ENCODE data around the gene XPO5. TPM values are rescaled to one million over a fixed set of nuclear protein-coding genes. Genes with fewer than 3 reads are reported as not detected.
"Not testable (repeated sequence)": the region's sequence is repeated elsewhere in the genome, so short reads cannot be mapped to it uniquely, and the experiment has no call there.

XPO5 gene
- total RNA-seq, 6 experiments from 2014 or later, result 30.5 to 41.1 (median 35.6) TPM

DNA sequence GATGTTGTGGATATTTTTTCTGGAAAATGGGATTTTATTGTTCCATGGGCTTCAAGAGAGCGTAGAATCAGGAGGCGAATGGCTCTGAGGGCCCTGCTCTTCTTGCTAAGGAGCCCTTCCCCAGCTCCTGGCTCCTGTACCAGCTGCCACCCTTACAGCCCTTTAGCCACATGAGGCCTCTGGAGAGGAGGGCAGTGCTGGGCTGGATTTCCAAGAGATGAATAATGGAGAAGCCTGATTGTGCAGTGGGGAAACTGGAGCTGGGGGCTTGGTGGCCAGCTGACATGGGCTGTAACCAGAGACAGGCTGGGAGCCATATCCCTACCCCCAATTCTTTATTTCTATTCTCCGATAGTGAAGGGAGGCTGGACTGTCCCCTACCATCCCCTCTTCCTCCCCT lies 74.9 kb downstream of the XPO5 start:
- Mint-ChIP-seq H3K9me3 (no peaks in the 10 kb centered on the region), H3K36me3 (ENCODE audit: low read depth) (peaks cover 13% of the 10 kb centered on the region; the same call in 1 of the 2 replicates), H3K27me3 (ENCODE audit: insufficient read depth) (no peaks in the 10 kb centered on the region; the same call in none of the 2 replicates), H3K4me3 (no peak overlapping the region), H3K27ac (no peak overlapping the region), H3K4me1 (ENCODE audit: low read depth) (peaks cover 17% of the 10 kb centered on the region)
- TF ChIP-seq, protein P1, sequence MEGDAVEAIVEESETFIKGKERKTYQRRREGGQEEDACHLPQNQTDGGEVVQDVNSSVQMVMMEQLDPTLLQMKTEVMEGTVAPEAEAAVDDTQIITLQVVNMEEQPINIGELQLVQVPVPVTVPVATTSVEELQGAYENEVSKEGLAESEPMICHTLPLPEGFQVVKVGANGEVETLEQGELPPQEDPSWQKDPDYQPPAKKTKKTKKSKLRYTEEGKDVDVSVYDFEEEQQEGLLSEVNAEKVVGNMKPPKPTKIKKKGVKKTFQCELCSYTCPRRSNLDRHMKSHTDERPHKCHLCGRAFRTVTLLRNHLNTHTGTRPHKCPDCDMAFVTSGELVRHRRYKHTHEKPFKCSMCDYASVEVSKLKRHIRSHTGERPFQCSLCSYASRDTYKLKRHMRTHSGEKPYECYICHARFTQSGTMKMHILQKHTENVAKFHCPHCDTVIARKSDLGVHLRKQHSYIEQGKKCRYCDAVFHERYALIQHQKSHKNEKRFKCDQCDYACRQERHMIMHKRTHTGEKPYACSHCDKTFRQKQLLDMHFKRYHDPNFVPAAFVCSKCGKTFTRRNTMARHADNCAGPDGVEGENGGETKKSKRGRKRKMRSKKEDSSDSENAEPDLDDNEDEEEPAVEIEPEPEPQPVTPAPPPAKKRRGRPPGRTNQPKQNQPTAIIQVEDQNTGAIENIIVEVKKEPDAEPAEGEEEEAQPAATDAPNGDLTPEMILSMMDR (IDR thresholded peaks at IDR 0.05), result no peak
- DNase-seq, result no peak

DNA sequence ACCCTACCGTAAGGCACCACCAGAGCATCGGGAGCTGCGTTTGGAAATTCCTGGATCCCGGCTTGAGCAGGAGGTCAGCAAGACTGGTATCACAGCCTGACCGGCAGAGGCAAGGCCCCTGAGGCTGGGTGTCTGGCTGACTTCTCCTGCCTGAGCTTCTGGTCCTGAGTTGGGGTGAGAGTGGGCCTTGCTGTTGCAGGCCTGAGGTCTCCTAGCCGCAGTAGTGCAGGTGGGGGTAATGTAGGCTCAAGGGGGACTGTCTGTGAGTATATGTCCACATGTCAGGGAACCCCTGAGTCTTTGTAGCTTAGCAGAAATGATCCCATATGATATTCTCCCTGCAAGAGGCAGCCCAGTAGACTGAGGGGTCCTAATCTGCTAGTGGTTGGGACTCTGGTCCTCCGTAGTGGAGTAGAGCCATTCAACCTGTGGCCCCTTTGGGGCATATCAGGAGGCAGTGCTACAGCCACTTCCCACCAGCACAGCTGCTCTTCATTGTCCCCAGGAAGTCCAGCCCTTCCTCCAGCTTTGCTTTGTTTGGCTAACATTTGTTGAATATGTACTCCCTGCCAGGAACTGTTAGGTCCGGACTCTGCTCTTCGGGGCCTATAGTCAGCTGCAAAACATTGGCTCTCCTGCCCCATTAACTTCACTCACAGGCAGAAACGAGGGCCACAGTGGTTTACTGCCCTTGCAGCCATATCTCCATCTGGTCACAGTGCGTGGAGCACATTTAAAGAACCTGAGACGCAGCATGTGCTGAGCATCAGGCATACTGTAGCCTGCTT lies 76.6 kb downstream of the XPO5 start:
- TF ChIP-seq, protein P1 (IDR thresholded peaks at IDR 0.05), result no peak
- no peak overlapping the region for H3K4me3 Mint-ChIP-seq
- H3K4me1 Mint-ChIP-seq (ENCODE audit: low read depth), result peaks cover 34% of the 10 kb centered on the region
- no peaks in the 10 kb centered on the region for H3K9me3 Mint-ChIP-seq
- no peaks in the 10 kb centered on the region; the same call in none of the 2 replicates for H3K27me3 Mint-ChIP-seq (ENCODE audit: insufficient read depth)
- no peak overlapping the region for H3K27ac Mint-ChIP-seq
- H3K36me3 Mint-ChIP-seq (ENCODE audit: low read depth), result peaks cover 22% of the 10 kb centered on the region; the same call in 1 of the 2 replicates
- DNase-seq, result no peak

DNA sequence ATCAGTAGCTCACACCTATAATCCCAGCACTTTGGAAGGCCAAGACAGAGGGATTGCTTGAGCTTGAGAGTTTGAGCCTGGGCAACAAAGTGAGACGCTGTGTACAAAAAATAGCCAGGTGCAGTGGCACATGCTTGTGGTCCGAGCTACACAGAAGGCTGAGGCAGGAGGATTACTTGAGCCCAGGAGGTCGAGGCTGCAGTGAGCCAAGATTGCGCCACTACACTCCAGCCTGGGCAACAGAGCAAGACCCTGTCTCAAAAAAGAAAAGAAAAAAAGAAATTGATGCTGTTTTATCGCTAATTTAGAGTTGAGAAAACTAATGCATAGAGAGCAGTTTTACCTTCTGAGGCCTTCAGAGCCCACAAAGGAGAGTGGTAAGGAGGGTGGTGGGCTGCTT lies 77.5 kb downstream of the XPO5 start:
- H3K27me3 Mint-ChIP-seq (ENCODE audit: insufficient read depth); H3K9me3 Mint-ChIP-seq; H3K27ac Mint-ChIP-seq; H3K4me3 Mint-ChIP-seq; DNase-seq: not testable (repeated sequence)
- peaks cover 22% of the 10 kb centered on the region; the same call in 1 of the 2 replicates for H3K36me3 Mint-ChIP-seq (ENCODE audit: low read depth)
- H3K4me1 Mint-ChIP-seq (ENCODE audit: low read depth), result peaks cover 43% of the 10 kb centered on the region

DNA sequence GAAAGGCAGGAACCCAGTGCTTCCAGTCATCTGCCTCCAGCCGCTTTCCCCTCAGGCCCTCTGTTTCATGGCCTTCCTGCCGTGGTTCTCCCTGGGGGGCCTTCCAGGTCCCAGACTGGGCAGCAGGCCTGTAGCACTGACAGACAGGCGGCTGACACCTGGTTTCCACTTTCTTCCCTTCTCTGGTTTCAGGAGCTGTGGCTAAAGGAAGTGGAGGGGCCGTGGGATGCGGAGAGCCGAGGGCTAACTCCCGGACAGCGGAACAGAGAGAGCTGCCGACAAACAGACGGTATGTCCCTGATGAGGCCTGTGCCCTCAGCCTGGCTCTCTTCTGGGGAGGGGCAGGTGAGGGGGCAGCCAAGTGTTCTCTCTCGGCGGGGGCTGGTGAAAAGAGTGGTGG lies 78.1 kb downstream of the XPO5 start:
- no peak for DNase-seq
- Mint-ChIP-seq H3K4me1 (ENCODE audit: low read depth) (peaks cover 49% of the 10 kb centered on the region), H3K27ac (peak overlapping the region; percentile 92; the same call in 1 of the 2 replicates), H3K27me3 (ENCODE audit: insufficient read depth) (no peaks in the 10 kb centered on the region; the same call in none of the 2 replicates), H3K36me3 (ENCODE audit: low read depth) (peaks cover 22% of the 10 kb centered on the region; the same call in 1 of the 2 replicates), H3K4me3 (no peak overlapping the region), H3K9me3 (no peaks in the 10 kb centered on the region)
- TF ChIP-seq, protein P1 (IDR thresholded peaks at IDR 0.05), result no peak

DNA sequence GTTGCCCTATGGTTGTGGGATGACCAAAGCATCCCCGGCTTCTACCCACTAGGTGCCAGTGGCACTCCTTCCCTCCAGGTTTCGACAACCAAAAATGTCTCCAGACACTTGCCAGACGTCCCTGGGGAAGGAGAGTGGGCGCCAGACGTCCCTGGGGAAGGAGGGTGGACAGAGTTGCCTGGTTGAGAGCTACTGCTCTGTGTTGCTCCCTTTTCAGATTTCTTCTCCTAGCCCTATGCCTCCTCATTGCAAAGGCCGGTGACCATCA lies 78.8 kb downstream of the XPO5 start:
- Mint-ChIP-seq H3K4me3 (peak overlapping the region; percentile 71), H3K4me1 (ENCODE audit: low read depth) (peaks cover 56% of the 10 kb centered on the region), H3K36me3 (ENCODE audit: low read depth) (peaks cover 22% of the 10 kb centered on the region; the same call in 1 of the 2 replicates), H3K27ac (peak overlapping the region; percentile 92), H3K27me3 (ENCODE audit: insufficient read depth) (no peaks in the 10 kb centered on the region; the same call in none of the 2 replicates), H3K9me3 (no peaks in the 10 kb centered on the region)
- DNase-seq, result no peak
- TF ChIP-seq, protein P1 (IDR thresholded peaks at IDR 0.05), result no peak

DNA sequence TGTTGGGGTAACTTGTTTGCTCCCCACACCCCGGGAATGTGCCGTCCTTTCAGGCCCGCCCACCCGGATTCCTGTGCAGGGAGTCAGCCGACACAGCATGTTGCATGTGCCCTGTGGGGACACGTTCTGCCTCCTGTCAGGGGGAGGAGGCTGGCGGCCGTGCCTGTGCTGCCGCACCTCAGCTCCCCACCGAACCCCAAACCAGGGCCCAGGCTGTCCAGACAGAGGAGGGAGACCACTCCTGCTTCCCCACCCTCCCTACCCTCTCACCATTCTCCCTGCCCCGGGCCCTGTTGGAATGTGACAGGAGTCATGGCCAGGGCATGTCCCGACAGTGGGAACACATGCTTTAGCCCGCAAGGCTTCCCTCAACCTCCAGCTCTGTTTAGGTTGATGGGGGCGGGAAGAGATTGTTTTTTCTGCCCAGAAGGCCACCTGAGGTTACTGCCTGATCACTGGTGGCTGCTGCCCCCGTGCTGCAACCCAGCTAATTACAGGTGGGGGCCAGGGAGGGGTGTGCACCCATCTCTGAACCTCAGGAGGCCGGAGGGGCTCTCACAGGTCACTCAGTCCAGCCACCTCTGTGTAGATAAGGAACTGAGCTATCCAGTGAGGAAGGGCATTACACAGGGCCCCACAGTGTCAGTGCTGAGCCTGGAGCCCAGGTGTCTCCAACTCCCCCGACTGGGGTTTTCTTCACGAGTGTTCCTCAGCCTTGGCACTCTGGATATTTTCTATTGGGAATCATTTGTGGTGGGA lies 79.3 kb downstream of the XPO5 start:
- no peaks in the 10 kb centered on the region; the same call in none of the 2 replicates for H3K27me3 Mint-ChIP-seq (ENCODE audit: insufficient read depth)
- peak overlapping the region; percentile 92 for H3K27ac Mint-ChIP-seq
- TF ChIP-seq, protein P1 (IDR thresholded peaks at IDR 0.05), result peak; percentile 80
- H3K4me3 Mint-ChIP-seq, result peak overlapping the region; percentile 71
- H3K36me3 Mint-ChIP-seq (ENCODE audit: low read depth), result peaks cover 18% of the 10 kb centered on the region; the same call in 1 of the 2 replicates
- peak; percentile 73 for DNase-seq
- H3K9me3 Mint-ChIP-seq, result no peaks in the 10 kb centered on the region
- H3K4me1 Mint-ChIP-seq (ENCODE audit: low read depth), result peaks cover 60% of the 10 kb centered on the region
